HG02798 (cell line): ENCODE results near the gene CACNB4.
"Not testable (repeated sequence)": the region's sequence is repeated elsewhere in the genome, so short reads cannot be mapped to it uniquely, and the experiment has no call there.

Source experiments
- ATAC-seq: cut with Tn5 transposase; IDR thresholded peaks from one replicate; pipeline ENCODE4 v1.9.1; 2021; ENCODE audit warnings: mild to moderate bottlenecking; ENCODE audit not compliant: unreplicated experiment, poor library complexity

CACNB4 gene

DNA sequence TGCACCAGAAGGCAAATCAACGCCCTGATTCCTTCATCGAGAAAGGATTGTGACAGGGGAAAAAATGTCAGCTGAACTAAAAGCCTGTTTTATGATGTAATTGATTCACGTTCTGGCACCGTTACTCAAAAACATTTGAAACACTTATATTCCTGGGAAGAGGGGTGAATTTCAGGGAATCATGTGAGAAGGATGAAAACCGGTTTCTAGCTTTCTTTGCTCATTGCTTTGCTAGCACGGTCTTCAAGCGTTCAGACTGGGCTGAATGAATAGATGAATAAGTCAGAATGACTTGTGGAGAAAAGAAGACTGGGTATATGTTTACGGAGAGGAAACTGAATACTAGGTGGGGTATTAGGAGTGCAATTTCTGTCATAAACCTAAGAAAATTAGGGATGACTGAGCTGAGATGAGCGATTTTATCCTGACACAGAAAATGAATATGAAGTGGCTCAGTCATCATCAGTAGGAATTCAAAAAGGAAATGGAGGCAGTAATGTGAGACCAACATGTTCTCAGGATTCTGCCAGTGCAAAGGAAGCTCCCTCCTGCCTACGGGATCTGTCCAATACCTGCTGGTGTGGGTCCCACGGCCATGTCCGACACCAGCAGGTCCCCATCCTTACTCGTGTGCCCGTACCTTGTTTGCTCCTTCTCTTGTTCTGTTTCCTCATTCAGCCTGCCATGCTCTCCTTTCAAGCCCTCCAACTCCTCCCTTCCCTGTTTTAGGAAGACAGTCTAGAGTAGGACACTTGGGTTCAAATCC, 146.0 kb downstream of the CACNB4 start:
- ATAC-seq: no peak

DNA sequence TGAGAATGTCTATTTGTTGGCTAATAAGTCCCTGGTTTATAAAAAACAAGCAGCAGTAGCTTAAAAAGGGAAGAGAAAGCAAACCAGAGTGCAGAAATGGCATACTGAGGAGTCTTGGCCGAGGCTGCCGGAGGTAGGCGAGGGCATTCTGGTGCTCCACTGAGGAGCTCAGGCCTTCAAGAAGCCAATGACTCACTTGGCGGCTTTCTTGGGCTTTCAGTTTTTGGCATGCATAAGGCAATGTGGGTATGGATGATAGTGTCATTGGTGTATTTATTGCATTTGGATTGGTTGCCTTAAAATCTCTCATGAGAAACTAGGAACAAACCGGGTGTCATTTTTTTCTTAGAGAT, 151.1 kb downstream of the CACNB4 start:
- peak; percentile 22 for ATAC-seq

DNA sequence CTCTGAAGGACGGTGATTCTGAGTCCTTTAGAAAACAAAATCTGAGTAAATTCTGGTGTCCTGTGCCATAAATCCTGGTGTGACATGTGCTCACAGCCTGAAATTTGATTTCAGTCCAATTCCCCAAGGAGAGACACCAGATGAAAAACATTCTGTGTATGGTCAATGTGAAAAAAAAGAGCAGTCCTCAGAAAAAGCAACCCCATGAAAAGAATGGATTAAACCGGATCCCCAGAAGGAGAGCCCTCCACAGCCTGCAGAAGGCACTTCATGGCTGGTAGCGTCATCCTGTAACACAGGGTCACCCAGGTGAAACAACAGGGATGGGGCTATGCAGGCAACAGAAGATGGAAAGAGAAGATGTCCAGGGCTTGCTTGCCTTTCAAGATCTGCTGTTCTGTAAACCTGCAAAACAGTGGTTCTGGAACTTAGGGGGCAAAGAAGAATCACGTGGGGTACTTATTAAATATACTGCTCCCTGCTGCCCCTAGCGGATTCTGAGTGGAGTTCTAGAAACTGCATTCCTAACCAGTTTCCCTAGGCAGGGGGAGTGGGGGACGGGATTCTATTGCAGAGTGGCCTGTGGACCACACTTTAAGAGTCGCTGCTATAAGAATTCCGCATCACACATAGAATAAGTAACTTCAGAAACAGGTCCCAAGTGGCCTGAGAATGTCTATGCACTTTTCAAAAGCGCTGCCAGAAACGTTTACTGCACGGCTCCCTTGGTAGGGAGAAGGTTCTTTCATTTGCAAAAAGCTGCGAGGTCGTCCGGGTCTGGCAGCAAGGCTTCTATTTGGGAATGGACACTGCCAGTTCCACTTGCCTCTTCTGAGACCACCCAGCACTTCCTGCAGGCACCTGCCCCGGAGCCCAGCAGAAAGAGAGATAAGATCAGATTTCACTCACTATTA, 151.7 kb downstream of the CACNB4 start:
- peak; percentile 78 for ATAC-seq

DNA sequence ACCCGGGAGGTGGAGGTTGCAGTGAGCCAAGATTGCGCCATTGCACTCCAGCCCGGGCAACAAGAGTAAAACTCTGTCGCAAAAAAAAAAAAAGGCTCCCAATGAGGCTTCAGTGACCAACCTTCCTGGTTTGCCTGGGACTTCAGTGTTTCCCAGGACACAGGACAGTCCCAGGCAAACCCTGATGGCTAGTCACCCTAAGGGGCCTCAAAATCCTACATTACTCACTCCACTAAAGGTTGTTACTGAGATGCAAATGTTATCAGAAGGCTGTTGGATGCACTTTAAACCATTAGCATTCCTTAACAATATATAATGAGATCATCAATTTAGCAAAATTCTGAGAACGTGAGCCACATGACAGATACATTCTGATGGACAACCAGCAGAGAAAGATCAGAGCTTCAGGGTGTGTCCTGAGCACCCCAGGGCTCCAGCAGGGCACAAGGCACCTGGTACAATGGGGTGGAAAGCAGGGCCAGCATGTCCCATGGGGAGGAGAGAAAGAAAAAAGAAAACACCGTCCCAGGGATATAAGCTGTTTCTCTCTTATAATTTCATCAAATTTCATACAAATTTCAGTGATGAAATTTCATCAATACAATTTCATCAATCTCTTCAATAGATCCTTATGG, 152.5 kb downstream of the CACNB4 start:
- ATAC-seq: no peak

DNA sequence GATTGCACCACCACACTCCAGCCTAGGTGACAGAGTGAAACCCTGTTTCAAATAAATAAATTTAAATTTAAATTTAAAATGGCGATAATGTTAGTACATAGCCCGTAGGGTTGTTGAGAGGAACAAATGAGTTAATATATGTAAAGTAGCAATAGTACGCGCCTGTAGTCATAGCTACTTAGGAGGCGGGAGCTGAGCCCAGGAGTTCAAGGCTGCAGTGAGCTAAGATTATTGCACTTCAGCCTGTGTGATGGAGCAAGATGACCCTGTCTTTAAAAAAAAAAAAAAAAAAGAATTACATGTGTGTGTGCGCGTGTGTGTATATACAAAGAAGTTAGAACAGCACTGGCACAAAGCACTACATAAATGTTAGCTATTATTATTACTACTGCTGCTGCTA, 153.2 kb downstream of the CACNB4 start:
- no peak for ATAC-seq

- ATAC-seq: no peak
Measured at GRCh38 chr2:151945186-151945585, 153.7 kb downstream of the CACNB4 start.

DNA sequence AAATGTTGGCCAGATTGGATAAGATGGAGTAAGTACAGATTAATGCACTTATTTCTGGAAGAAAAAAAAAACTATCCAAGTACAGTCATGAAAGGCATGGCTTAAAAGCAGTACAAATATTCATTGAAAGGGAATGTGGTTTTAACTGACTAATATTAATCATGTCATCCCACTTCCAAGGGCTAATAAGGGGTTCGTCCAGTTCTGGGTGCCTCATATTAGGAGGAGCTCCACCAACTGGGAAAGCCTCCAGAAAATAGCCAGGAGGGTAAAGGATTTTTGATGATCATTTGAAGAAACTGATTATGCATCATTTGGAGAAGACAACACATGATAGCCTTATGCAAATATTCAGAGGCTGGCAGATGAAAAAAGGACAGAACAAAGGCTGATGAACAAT, 155.4 kb downstream of the CACNB4 start:
- no peak for ATAC-seq

DNA sequence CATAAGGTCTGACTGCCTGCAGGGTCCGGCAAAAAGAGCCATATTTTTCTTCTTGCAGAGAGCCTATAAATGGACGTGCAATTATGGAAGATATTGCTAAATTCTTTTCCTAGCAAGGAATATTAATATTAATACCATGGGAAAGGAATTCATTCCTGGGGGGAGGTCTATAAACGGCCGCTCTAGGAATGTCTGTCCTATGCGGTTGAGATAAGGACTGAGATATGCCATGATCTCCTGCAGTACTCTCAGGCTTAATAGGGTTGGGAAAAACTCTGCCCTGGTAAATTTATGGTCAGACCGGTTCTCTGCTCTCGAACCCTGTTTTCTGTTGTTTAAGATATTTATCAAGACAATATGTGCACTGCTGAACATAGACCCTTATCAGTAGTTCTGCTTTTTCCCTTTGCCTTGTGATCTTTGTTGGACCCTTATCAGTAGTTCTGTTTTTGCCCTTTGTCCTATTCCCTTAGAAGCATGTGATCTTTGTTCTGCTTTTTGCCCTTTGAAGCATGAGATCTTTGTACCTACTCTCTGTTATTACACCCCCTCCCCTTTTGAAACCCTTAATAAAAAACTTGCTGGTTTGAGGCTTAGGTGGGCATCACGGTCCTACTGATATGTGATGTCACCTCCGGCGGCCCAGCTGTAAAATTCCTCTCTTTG, 156.2 kb downstream of the CACNB4 start:
- ATAC-seq: not testable (repeated sequence)

DNA sequence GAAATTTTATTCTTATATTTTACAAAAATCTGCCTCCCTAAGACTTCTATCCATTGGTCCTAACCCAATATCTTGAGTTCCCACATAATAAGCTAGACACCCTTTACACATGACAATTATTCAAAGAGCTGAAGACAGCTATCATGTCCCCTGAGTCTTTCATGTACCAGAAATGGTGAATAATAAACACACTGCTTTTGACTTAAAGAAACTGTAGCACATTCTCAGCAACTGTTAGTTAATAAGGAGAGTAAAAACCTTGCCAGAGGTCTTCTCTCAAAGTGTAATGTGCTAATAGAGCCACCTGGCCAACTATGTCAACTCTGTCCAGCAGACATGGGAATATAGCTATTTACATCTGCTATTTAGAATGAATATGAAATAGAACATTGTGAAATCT, 160.9 kb downstream of the CACNB4 start:
- ATAC-seq: no peak

- no peak for ATAC-seq
Measured at GRCh38 chr2:151936626-151937025, 162.2 kb downstream of the CACNB4 start.

GRCh38 chr2:151933266-151933804, 165.5 kb downstream of the CACNB4 start:
- no peak for ATAC-seq

- no peak for ATAC-seq
Measured at GRCh38 chr2:151931756-151932155, 167.1 kb downstream of the CACNB4 start.

- ATAC-seq: no peak
Measured at GRCh38 chr2:151931030-151931611, 167.7 kb downstream of the CACNB4 start.

GRCh38 chr2:151930042-151930441, 168.8 kb downstream of the CACNB4 start:
- no peak for ATAC-seq

- ATAC-seq: no peak
Measured at GRCh38 chr2:151928380-151928779, 170.5 kb downstream of the CACNB4 start.

- ATAC-seq: no peak
Measured at GRCh38 chr2:151927501-151928221, 171.2 kb downstream of the CACNB4 start.

DNA sequence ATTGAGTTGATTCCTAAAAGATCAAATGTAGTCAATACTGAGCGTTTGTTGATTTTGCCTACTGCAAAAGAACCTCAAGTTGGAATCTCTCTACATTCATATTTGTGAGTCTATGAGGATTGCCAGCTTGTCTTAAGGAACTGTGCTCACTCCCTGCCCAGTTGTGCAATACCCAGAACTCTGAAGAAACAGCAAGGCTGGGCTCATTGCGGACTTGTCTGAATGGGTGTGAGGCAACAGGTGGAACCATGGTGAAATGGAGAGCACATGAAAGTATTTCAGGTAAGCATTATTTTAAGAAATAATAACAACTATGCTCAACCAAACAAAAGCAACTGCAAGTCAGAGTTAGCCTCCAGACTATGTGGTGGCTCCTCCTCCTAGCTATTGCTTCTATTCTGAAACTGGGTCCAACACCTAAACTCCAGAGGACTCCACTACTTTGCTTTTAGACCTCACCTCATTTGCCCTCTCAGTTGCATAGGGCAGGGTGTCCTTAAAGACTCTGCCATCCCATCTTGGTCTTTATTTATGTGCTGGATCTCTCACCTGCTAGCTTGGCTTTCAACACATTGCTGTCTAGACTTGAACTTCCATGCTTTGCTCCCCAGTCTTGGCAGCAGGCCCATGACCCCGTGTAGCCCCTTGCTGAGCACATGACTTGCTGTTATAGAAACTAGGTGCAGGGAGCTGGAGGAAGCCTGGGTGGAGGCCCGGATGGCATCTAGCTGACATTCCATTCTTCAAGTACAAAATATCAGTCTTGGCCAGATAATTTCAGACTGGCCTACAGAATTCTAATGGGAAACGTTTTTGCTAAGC, 175.8 kb downstream of the CACNB4 start:
- ATAC-seq: no peak

- ATAC-seq: no peak
Measured at GRCh38 chr2:151919786-151920185, 179.1 kb downstream of the CACNB4 start.
